Smooth muscle cell (in vitro differentiated cells): Measurements from ENCODE around the gene FAM117B. TPM values are rescaled to one million over a fixed set of nuclear protein-coding genes. Genes with fewer than 3 reads are reported as not detected.

Experiments used
- DNase-seq: peaks from one replicate; lab custom pipeline; 2025; ENCODE audit not compliant: unreplicated experiment; lab: John Stamatoyannopoulos, UW
- H2AFZ ChIP-seq: fragments of 200-600 bp; sonication (generic); 2 replicates; pipeline ENCODE4 v1.6.0; 2016; ENCODE audit warnings: antibody characterized with exemption, low read depth, mild to moderate bottlenecking
- H3F3A ChIP-seq: fragments of 200-600 bp; sonication (generic); 2 replicates; pipeline ENCODE4 v1.6.0; 2017; ENCODE audit warnings: antibody characterized with exemption, low read depth
- H3K27ac ChIP-seq: fragments of 200-600 bp; sonication (generic); 2 replicates; pipeline ENCODE4 v1.5.1; 2016; ENCODE audit warnings: low read depth, mild to moderate bottlenecking
- H3K27me3 ChIP-seq: fragments of 200-600 bp; sonication (generic); 2 replicates; pipeline ENCODE4 v1.6.1; 2016; ENCODE audit warnings: low read depth, mild to moderate bottlenecking
- H3K36me3 ChIP-seq: fragments of 200-600 bp; sonication (generic); 2 replicates; pipeline ENCODE4 v1.5.1; 2016; ENCODE audit warnings: low read depth
- H3K4me1 ChIP-seq: fragments of 200-600 bp; sonication (generic); 2 replicates; pipeline ENCODE4 v1.5.1; 2016; ENCODE audit warnings: low read depth
- H3K4me2 ChIP-seq: fragments of 200-600 bp; sonication (generic); 2 replicates; pipeline ENCODE4 v1.6.0; 2016; ENCODE audit warnings: mild to moderate bottlenecking
- H3K4me3 ChIP-seq: fragments of 200-600 bp; sonication (generic); 2 replicates; pipeline ENCODE4 v1.5.1; 2016; ENCODE audit warnings: mild to moderate bottlenecking
- H3K79me2 ChIP-seq: fragments of 200-600 bp; sonication (generic); 2 replicates; pipeline ENCODE4 v1.6.0; 2016; ENCODE audit warnings: low read depth, mild to moderate bottlenecking
- H3K9ac ChIP-seq: fragments of 200-600 bp; sonication (generic); 2 replicates; pipeline ENCODE4 v1.6.0; 2016; ENCODE audit warnings: low read depth
- H3K9me3 ChIP-seq: fragments of 200-600 bp; sonication (generic); replicated peaks from 2 replicates; pipeline ENCODE4 v1.5.1; 2016; ENCODE audit warnings: low read depth
- H4K20me1 ChIP-seq: fragments of 200-600 bp; sonication (generic); 2 replicates; pipeline ENCODE4 v1.6.0; 2016; ENCODE audit warnings: low read depth
- WGBS: methylation state at CpG from one replicate; pipeline ENCODE4 v1.1.7; 2016; ENCODE audit warnings: low lambda C conversion rate; 5-methylcytosine and 5-hydroxymethylcytosine counted together
- polyA plus RNA-seq: library from polyadenylated mRNA; unstranded; fragments of >200 nt; fragmentation: Nextera tagmentation; extraction: Ambion mirVana; gene quantifications from 2 replicates; pipeline ENCODE4 v1.2.1, GENCODE V29; 2016
- total RNA-seq: library from RNA; depleted of rRNA; stranded (reverse); fragments of >200 nt; gene quantifications from 2 replicates; pipeline ENCODE4 v1.2.3, GENCODE V29; 2014
- TF ChIP-seq, protein P1 (sequence below): fragments of 200-600 bp; sonication (generic); IDR thresholded peaks from 2 replicates; pipeline ENCODE4 v1.5.1; 2017; ENCODE audit warnings: borderline replicate concordance, mild to moderate bottlenecking, antibody characterized with exemption; ENCODE audit not compliant: insufficient read depth, poor library complexity, severe bottlenecking

Gene FAM117B
- total and polyA plus RNA-seq, 2 experiments from 2014 or later, result 5.4 to 11.1 TPM

DNA sequence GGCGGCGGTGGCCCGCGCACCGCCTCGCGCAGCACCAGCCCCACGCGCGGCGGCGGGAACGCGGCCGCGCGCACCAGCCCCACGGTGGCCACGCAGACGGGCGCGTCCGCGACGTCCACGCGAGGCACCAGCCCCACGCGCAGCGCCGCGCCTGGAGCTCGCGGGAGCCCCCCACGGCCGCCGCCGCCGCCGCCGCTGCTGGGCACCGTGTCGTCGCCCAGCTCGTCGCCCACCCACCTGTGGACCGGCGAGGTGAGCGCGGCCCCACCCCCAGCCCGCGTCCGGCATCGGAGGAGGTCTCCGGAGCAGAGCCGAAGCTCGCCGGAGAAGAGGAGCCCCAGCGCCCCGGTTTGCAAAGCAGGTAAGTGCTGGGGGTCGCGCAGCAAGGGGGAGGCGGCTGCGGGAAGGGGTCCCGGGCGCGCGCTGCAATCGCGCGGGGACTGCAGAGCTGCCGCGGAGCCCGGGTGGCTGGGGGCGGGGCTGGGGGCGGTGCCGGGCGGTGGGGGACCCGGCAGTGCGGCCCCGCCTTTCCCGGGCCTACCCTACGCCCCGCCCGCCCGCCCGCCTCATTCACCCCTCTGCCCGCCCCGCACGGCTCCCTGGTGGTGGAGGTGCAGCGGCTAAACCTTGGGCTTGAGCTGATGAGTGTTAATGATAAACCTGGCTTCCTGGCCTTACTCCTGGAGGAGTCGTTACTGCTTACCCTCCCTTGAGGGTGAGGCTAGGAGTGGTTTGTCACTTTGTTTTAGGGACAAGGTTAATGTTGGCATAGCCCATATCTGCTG is 851 bp downstream of the FAM117B start:
- H3K4me3 ChIP-seq, result peak overlapping the region; percentile 100
- H3K9me3 ChIP-seq, result no peaks in the 10 kb centered on the region
- no peaks in the 10 kb centered on the region for H3K27me3 ChIP-seq
- H3K27ac ChIP-seq, result peak overlapping the region; percentile 35
- WGBS, result 1% methylated on average over 58 of the region's 92 CpGs
- peak overlapping the region; percentile 92 for H3K4me2 ChIP-seq
- no peaks in the 10 kb centered on the region for H3F3A ChIP-seq
- peak overlapping the region; percentile 57 for H3K9ac ChIP-seq
- peak overlapping the region; percentile 85 for H2AFZ ChIP-seq
- DNase-seq, result peak; percentile 41
- peaks cover 3% of the 10 kb centered on the region for H3K4me1 ChIP-seq
- TF ChIP-seq, protein P1, sequence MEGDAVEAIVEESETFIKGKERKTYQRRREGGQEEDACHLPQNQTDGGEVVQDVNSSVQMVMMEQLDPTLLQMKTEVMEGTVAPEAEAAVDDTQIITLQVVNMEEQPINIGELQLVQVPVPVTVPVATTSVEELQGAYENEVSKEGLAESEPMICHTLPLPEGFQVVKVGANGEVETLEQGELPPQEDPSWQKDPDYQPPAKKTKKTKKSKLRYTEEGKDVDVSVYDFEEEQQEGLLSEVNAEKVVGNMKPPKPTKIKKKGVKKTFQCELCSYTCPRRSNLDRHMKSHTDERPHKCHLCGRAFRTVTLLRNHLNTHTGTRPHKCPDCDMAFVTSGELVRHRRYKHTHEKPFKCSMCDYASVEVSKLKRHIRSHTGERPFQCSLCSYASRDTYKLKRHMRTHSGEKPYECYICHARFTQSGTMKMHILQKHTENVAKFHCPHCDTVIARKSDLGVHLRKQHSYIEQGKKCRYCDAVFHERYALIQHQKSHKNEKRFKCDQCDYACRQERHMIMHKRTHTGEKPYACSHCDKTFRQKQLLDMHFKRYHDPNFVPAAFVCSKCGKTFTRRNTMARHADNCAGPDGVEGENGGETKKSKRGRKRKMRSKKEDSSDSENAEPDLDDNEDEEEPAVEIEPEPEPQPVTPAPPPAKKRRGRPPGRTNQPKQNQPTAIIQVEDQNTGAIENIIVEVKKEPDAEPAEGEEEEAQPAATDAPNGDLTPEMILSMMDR, result no peak
- H4K20me1 ChIP-seq, result peaks cover 22% of the 10 kb centered on the region
- H3K36me3 ChIP-seq, result no peaks in the 10 kb centered on the region
- H3K79me2 ChIP-seq, result peaks cover 38% of the 10 kb centered on the region

DNA sequence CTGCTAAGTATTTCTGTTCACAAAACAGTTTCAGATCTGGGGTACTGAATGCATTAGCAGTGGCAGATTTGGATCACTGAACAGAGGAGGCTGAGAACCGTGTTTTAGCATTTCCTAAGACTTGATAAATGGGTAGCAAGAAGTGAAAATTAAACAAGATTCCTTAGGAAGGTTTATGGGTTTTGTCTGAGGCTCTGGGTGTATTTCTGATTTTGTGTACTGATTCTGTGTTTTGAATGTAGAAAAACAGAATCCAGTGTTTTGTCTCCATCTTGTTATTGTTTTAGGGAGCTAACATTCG is 1.4 kb downstream of the FAM117B start:
- WGBS, result 15% methylated on average over 2 of the region's 2 CpGs
- Histone ChIP-seq H3K4me3 (peak overlapping the region; percentile 100), H3K27me3 (no peaks in the 10 kb centered on the region), H2AFZ (peak overlapping the region; percentile 85), H3K27ac (peak overlapping the region; percentile 35), H3K4me2 (peak overlapping the region; percentile 92), H3K9me3 (no peaks in the 10 kb centered on the region), H3F3A (no peaks in the 10 kb centered on the region), H4K20me1 (peaks cover 27% of the 10 kb centered on the region), H3K36me3 (no peaks in the 10 kb centered on the region), H3K9ac (peak overlapping the region; percentile 57), H3K4me1 (peaks cover 3% of the 10 kb centered on the region), H3K79me2 (peaks cover 40% of the 10 kb centered on the region)
- TF ChIP-seq, protein P1, result no peak
- no peak for DNase-seq

DNA sequence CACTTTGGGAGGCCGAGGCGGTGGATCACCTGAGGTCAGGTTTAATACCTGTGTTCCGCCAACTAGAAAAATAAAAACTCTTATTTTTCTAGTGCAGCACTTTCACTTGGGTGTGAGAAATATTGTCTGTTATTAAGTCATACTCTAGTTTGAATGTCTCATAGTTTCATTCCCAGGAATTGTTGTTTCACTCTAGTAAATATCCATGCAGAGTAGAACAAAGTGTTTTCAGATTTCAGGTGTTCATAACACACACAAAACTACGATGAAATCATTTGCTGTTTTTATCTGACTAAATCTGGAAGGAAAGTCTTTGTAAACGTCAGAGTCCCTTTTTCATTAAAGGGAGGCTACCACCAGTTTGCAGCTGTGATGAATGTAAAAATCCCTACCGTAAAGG is 4.0 kb downstream of the FAM117B start:
- H3K27me3 ChIP-seq, result no peaks in the 10 kb centered on the region
- H3K4me2 ChIP-seq, result no peak overlapping the region
- H3K4me3 ChIP-seq, result no peak overlapping the region
- H3K27ac ChIP-seq, result no peak overlapping the region
- no peak overlapping the region for H3K9ac ChIP-seq
- peaks cover 6% of the 10 kb centered on the region for H3K4me1 ChIP-seq
- H3K9me3 ChIP-seq, result no peaks in the 10 kb centered on the region
- no peaks in the 10 kb centered on the region for H3K36me3 ChIP-seq
- TF ChIP-seq, protein P1, result no peak
- DNase-seq, result no peak
- peaks cover 52% of the 10 kb centered on the region for H3K79me2 ChIP-seq
- no peak overlapping the region for H2AFZ ChIP-seq
- H4K20me1 ChIP-seq, result peaks cover 31% of the 10 kb centered on the region
- WGBS, result 94% methylated on average over 6 of the region's 6 CpGs
- peaks cover 5% of the 10 kb centered on the region for H3F3A ChIP-seq

DNA sequence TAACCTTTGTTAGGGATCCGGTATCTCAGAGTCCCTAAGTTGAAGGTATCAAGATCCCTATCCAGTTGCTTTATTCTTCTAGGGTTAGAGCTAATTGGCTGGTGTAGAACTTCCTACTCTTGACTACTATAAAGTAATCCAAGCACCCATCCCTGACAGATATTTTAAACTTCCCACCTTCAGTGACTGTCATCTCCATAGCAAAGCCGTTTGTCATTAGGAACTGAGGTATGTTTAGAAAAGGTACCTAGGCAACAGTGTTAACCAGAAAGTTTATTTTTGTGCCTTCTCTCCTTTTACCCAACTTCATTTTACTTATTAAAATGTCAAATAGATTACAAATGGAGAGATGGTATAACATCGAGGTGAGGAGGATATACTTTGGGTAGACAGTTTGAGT is 4.5 kb downstream of the FAM117B start:
- Histone ChIP-seq H3K27ac (no peak overlapping the region), H3K4me1 (peaks cover 6% of the 10 kb centered on the region), H3K9me3 (no peaks in the 10 kb centered on the region), H3K36me3 (no peaks in the 10 kb centered on the region), H2AFZ (no peak overlapping the region), H3K79me2 (peaks cover 57% of the 10 kb centered on the region), H3K4me2 (no peak overlapping the region), H3F3A (peaks cover 5% of the 10 kb centered on the region), H3K4me3 (no peak overlapping the region), H4K20me1 (peaks cover 31% of the 10 kb centered on the region), H3K9ac (no peak overlapping the region), H3K27me3 (no peaks in the 10 kb centered on the region)
- TF ChIP-seq, protein P1, result no peak
- DNase-seq, result no peak
- WGBS, result 92% methylated on average over 3 of the region's 3 CpGs
